ENCODE measurements around the gene CBFA2T3. TPM values are rescaled to one million over a fixed set of nuclear protein-coding genes. Genes with fewer than 3 reads are reported as not detected.

The CBFA2T3 gene
- polyA plus RNA-seq, 3 donors: 5.3 to 32.2 (median 6.2) TPM

GRCh38 chr16:88897696-88898425, 79.1 kb downstream of the CBFA2T3 start:
- no peak overlapping the region for H3K4me3 Mint-ChIP-seq
- Histone ChIP-seq H3K4me3 (replicated peaks in 1 of 3; ENCODE audit: low read depth in 2 of 3, low read length in 3 of 3) (no peak overlapping the region), H3K36me3 (replicated peaks in 1 of 2; ENCODE audit: control insufficient read depth in 1 of 2, insufficient read depth in 2 of 2, low read length in 2 of 2) (peaks cover 80 to 88% of the 10 kb centered on the region in 2 donors), H3K9ac (ENCODE audit: insufficient read depth, low read length, poor library complexity, severe bottlenecking) (no peak overlapping the region), H3K9me3 (replicated peaks in 1 of 2; ENCODE audit: control insufficient read depth in 1 of 2, insufficient read depth in 1 of 2, low read length in 2 of 2) (no peaks in the 10 kb centered on the region), H3K4me2 (replicated peaks; ENCODE audit: extremely low read depth, low read length, poor library complexity, severe bottlenecking) (no peak overlapping the region), H3K27me3 (ENCODE audit: control insufficient read depth in 2 of 2, insufficient read depth in 2 of 2, low read length in 2 of 2) (no peaks in the 10 kb centered on the region), H4K20me1 (ENCODE audit: insufficient read depth, low read length) (peaks cover 98% of the 10 kb centered on the region), H2AFZ (ENCODE audit: insufficient read depth, low read depth, low read length, poor library complexity, severe bottlenecking) (no peak overlapping the region), H3K27ac (ENCODE audit: low read depth in 1 of 2, low read length in 2 of 2) (no peak overlapping the region), H3K4me1 (ENCODE audit: control insufficient read depth in 1 of 2, insufficient read depth in 2 of 2, low read length in 2 of 2) (no peaks in the 10 kb centered on the region), H3K79me2 (ENCODE audit: insufficient read depth, low read length) (peaks cover 6% of the 10 kb centered on the region)
- no peaks in the 10 kb centered on the region for H3K27me3 Mint-ChIP-seq (ENCODE audit: low read depth in 3 of 3)
- intact Hi-C loops (cut with micrococcal nuclease): no loop called here
- 92% methylated on average over 22 of the region's 34 CpGs for WGBS (ENCODE audit: insufficient coverage)
- H3K4me1 Mint-ChIP-seq: no peaks in the 10 kb centered on the region
- H3K36me3 Mint-ChIP-seq: peaks cover 41 to 68% of the 10 kb centered on the region in 2 donors
- TF ChIP-seq CTCF (IDR thresholded peaks at IDR 0.05): no peak
- DNase-seq: no peak
- H3K9me3 Mint-ChIP-seq: peaks cover 0 to 5% (median 0%) of the 10 kb centered on the region in 7 donors
- H3K27ac Mint-ChIP-seq: peak overlapping the region in 1 of 7 donors; percentile 46

- WGBS (ENCODE audit: insufficient coverage): 96% methylated on average over 49 of the region's 57 CpGs
- Histone ChIP-seq H4K20me1 (ENCODE audit: insufficient read depth, low read length) (peaks cover 98% of the 10 kb centered on the region), H3K4me2 (replicated peaks; ENCODE audit: extremely low read depth, low read length, poor library complexity, severe bottlenecking) (no peak overlapping the region), H3K9me3 (replicated peaks in 1 of 2; ENCODE audit: control insufficient read depth in 1 of 2, insufficient read depth in 1 of 2, low read length in 2 of 2) (peaks cover 0 to 3% of the 10 kb centered on the region in 2 donors), H3K79me2 (ENCODE audit: insufficient read depth, low read length) (peaks cover 3% of the 10 kb centered on the region), H3K4me1 (ENCODE audit: control insufficient read depth in 1 of 2, insufficient read depth in 2 of 2, low read length in 2 of 2) (no peaks in the 10 kb centered on the region), H3K9ac (ENCODE audit: insufficient read depth, low read length, poor library complexity, severe bottlenecking) (no peak overlapping the region), H3K27ac (ENCODE audit: low read depth in 1 of 2, low read length in 2 of 2) (no peak overlapping the region), H3K4me3 (replicated peaks in 1 of 3; ENCODE audit: low read depth in 2 of 3, low read length in 3 of 3) (no peak overlapping the region), H3K27me3 (ENCODE audit: control insufficient read depth in 2 of 2, insufficient read depth in 2 of 2, low read length in 2 of 2) (no peaks in the 10 kb centered on the region), H2AFZ (ENCODE audit: insufficient read depth, low read depth, low read length, poor library complexity, severe bottlenecking) (no peak overlapping the region), H3K36me3 (replicated peaks in 1 of 2; ENCODE audit: control insufficient read depth in 1 of 2, insufficient read depth in 2 of 2, low read length in 2 of 2) (peaks cover 84 to 88% of the 10 kb centered on the region in 2 donors)
- peaks cover 0 to 5% (median 2%) of the 10 kb centered on the region in 7 donors for H3K9me3 Mint-ChIP-seq
- H3K27ac Mint-ChIP-seq: no peak overlapping the region
- no peak for TF ChIP-seq CTCF (IDR thresholded peaks at IDR 0.05)
- no peaks in the 10 kb centered on the region for H3K4me1 Mint-ChIP-seq
- no peaks in the 10 kb centered on the region for H3K27me3 Mint-ChIP-seq (ENCODE audit: low read depth in 3 of 3)
- peaks cover 47 to 74% of the 10 kb centered on the region in 2 donors for H3K36me3 Mint-ChIP-seq
- H3K4me3 Mint-ChIP-seq: no peak overlapping the region
- no peak for DNase-seq
- intact Hi-C loops (cut with micrococcal nuclease): no loop called here
Observed at GRCh38 chr16:88896238-88897070, 80.6 kb downstream of the CBFA2T3 start.

Data from CD14-positive monocyte (primary cell).